HG03378 (cell line): ENCODE data around the gene VSTM2L.

ENCODE experiments used
- ATAC-seq: cut with Tn5 transposase; IDR thresholded peaks from one replicate; pipeline ENCODE4 v1.9.1; 2021; ENCODE audit warnings: mild to moderate bottlenecking, moderate library complexity; ENCODE audit not compliant: unreplicated experiment

Gene VSTM2L

GRCh38 chr20:37878835-37879599, 23.9 kb upstream of the VSTM2L start:
- ATAC-seq = no peak

- no peak for ATAC-seq
Measured at GRCh38 chr20:37879843-37880242, 23.1 kb upstream of the VSTM2L start.

- no peak for ATAC-seq
Measured at GRCh38 chr20:37880726-37881591, 22.0 kb upstream of the VSTM2L start.

- ATAC-seq = no peak
Measured at GRCh38 chr20:37881601-37882343, 21.2 kb upstream of the VSTM2L start.

- no peak for ATAC-seq
Measured at GRCh38 chr20:37882961-37883712, 19.8 kb upstream of the VSTM2L start.

GRCh38 chr20:37885042-37885441, 17.9 kb upstream of the VSTM2L start:
- ATAC-seq = no peak

GRCh38 chr20:37885593-37886503, 17.1 kb upstream of the VSTM2L start:
- ATAC-seq = no peak

GRCh38 chr20:37886851-37887297, 16.1 kb upstream of the VSTM2L start:
- ATAC-seq = no peak

- ATAC-seq = no peak
Measured at GRCh38 chr20:37888641-37889040, 14.3 kb upstream of the VSTM2L start.

GRCh38 chr20:37890108-37890507, 12.8 kb upstream of the VSTM2L start:
- ATAC-seq = no peak

GRCh38 chr20:37890643-37891042, 12.3 kb upstream of the VSTM2L start:
- no peak for ATAC-seq

GRCh38 chr20:37892001-37892400, 10.9 kb upstream of the VSTM2L start:
- no peak for ATAC-seq

- ATAC-seq = no peak
Measured at GRCh38 chr20:37893566-37894241, 9.2 kb upstream of the VSTM2L start.

GRCh38 chr20:37894454-37894853, 8.5 kb upstream of the VSTM2L start:
- ATAC-seq = no peak

- no peak for ATAC-seq
Measured at GRCh38 chr20:37895166-37895565, 7.8 kb upstream of the VSTM2L start.

GRCh38 chr20:37896932-37897548, 5.9 kb upstream of the VSTM2L start:
- no peak for ATAC-seq

- ATAC-seq = no peak
Measured at GRCh38 chr20:37898233-37899104, 4.5 kb upstream of the VSTM2L start.
